ENCODE measurements around the gene SLC25A42.
"Not testable (repeated sequence)": the region's sequence is repeated elsewhere in the genome, so short reads cannot be mapped to it uniquely, and the experiment has no call there.

The SLC25A42 gene

DNA sequence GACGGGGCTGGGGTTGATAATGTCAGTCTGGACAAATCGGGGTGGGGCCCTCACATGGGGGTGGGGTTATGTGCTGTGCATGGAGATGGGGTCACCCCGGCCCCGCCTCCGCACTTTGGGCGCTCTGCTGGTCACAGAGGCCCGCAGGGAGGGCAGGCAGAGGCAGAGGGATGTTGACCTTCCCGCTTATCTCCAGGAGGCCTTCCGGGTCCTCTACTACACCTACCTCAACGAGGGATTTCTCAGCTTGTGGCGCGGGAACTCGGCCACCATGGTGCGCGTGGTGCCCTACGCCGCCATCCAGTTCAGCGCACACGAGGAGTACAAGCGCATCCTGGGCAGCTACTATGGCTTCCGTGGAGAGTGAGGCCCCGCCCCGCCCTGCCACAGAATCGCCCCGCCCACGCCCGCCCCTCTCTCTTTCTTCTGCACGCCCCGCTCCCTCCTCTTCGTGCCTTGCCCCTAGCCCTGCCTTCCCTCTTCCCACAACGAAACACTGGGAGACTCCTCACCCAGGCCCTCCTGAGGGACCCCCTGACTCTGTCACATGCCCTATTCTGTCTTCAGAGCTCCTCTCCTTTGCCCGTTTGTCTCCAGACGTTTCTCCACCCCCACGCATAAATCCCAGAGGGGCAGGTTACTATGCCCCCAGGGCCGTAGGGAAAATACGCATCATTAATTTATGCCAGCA is 41.7 kb downstream of the SLC25A42 start:
- peak; percentile 36 for DNase-seq (ENCODE audit: low spot score)

DNA sequence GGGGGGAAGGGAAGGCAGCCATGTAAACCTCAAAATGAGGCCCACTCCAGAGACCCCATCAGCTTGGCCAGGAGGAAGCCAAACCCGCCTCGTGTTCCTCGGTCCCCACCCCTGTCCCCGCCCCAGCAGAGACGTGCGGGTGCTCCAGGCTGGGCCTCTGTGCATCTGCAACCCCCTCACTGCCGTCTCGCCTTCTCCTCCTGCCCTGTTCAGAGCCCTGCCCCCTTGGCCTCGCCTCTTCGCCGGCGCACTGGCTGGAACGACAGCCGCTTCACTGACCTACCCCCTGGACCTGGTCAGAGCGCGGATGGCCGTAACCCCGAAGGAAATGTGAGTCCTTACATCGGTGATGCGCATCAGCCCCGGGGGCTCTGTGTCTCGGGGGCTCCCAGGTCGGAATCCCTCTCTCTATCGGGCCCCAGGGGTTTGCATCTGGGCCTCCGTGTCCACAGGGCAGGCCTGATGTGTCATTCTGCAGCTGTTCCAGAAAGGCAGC is 42.3 kb downstream of the SLC25A42 start:
- no peak for DNase-seq (ENCODE audit: low spot score)

DNA sequence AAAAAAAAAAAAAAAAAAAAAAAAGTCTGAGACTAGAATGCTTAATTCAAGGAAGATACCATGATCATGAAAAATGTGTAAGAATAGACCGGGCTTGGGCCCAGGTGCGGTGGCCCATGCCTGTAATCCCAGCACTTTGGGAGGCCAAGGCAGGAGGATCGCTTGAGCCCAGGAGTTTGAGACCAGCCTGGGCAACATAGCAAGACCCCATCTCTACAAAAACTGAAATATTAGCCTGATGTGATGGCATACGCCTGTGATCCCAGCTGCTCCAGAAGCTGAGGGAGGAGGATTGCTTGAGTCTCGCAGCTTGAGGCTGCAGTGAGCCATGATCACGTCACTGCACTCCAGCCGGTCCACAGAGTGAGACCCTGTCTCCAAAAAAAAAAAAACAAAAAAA is 43.1 kb downstream of the SLC25A42 start:
- not testable (repeated sequence) for DNase-seq (ENCODE audit: low spot score)

DNA sequence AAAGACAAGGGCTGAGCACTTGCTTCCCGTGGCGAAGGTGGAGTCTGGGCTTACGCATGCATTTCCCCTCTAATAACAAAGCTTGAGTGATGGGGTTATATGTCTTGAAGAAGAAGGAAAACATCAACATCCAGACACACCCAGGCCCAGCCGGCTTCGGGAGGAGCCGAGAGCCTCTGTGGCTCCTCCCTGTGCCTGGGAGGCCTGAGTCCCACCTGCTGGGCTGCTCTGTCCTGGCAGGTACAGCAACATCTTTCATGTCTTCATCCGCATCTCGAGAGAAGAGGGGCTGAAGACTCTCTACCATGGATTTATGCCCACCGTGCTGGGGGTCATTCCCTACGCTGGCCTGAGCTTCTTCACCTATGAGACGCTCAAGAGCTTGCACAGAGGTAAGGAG is 43.9 kb downstream of the SLC25A42 start:
- DNase-seq (ENCODE audit: low spot score), result no peak

DNA sequence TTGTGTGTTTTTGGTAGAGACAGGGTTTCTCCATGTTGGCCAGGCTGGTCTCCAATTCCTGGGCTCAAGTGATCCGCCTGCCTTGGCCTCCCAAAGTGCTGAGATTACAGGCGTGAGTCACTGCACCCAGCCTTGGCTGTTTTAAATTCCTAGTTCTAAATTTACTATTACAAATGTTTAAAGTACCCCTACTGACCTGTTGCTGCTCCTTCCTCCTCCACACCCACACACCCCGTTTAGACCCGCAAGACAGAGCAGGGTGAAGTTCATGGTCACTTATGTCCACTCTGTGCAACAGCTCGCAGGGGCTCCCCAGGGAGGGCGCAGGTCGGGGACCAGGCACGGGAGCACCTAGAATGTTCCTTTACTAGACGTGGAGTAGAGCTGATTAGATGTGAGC is 45.8 kb downstream of the SLC25A42 start:
- no peak for DNase-seq (ENCODE audit: low spot score)

DNA sequence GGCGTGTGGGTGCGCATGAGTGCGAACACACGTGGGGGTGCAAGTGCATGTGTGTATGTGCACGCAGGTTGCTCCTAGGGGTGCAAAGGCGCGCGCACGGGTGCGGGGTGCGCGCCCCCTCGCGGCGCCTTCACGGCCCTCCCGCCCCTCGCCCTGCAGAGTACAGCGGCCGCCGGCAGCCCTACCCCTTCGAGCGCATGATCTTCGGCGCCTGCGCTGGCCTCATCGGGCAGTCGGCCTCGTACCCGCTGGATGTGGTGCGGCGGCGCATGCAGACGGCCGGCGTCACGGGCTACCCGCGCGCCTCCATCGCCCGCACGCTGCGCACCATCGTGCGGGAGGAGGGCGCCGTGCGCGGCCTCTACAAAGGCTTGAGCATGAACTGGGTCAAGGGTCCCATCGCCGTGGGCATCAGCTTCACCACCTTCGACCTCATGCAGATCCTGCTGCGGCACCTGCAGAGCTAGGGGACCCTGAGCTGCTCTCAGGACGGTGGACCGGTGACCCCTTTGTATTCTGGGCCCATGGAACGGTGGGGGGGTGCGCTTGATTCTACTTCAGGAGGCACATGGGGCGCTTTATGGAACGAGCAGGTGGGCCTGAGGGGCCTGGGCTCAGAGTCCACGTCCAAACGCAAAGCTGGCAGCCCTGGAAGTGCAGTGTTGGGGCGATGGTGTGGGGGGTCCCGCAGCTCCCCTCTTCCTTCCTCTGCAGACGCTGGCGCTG is 46.8 kb downstream of the SLC25A42 start:
- DNase-seq (ENCODE audit: low spot score), result peak; percentile 47

DNA sequence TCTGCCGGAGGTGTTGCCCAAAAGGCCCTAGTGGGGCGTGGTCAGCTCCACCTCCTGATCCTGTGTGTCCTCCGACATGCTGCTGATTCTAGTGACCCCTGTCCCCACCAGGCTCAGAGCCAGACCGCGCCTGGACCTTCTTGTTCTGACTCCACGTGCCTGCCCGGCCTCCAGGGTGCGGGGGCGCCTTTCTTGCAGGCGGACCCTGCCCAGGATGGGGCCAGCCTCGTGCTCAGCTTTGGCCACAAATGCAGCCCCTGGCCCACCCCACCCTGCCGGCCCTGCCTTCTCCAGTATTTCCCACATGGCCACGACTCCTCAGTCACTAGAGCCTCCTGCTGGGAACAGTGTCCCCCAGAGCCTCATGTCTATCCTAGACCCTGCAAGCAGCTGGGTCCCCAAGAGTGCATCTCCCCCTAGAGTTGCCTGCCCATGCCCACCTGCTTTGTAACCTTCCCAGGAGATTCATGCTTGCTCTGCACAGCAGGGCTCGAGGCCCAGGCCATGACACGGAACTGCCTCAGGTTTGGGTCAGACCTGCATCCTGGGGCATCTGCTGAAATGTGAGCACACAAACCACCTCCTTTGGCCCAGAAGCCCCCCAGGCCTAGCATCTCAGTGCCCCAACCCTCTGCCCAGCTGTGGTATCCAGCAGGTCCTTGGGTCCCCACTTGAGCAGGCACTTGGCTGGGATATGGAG is 47.5 kb downstream of the SLC25A42 start:
- DNase-seq (ENCODE audit: low spot score), result no peak

DNA sequence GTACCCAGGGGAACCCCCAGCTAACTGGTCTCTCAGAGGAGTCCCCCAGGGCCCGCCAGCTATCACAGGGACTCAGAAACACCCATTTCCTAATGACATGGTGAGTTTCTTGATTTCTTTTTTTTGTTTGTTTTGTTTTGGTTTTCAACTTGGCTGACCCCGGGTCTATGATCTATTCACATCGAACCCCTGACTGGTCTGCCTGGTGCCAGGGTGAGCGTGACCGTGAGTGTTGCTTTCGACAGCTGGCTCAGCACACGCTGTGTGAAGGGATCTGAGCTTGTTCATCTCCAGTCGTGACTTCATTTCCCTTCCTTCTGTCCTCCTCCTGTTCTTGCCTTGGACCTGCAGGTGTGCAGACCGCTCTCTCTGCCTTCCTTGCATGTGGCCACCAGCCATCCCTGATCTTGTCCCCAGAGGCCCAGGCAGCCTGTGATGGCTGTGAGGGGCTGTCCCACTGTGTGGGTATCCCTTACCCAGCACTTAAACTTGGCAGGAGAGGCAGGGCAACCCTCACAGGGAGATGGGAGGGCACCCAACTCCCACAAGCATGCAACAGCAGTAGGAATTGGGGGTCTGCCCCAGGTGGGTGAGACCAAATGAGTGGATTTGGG is 48.3 kb downstream of the SLC25A42 start:
- no peak for DNase-seq (ENCODE audit: low spot score)

DNA sequence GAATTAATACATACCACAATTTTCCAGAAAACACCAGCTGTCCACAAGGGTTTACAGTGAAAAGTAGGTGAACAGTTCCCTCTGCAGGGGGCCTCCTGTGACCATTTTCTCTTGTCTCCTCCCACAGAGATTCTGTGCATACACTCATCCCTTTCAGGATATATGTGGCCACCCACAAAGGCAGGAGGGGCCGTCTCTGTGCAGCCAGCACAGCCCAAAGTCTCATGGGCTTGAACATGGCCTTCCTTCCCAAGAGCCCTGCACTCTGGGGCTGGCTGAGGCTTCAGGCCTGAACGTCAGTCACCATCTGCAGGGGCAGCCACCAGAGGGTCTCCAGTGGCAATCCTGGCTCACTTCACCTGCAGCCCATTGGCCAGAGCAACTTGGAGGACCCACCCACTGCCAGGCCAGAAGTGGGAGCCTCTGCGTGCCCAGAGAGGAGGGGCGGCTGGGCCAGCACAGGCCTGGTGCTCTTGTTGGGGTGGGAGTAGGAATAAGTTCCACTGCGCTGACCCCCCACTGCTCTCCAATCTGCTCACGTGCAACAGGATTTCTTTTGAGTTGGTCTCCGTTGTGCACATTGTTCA is 49.3 kb downstream of the SLC25A42 start:
- no peak for DNase-seq (ENCODE audit: low spot score)

DNA sequence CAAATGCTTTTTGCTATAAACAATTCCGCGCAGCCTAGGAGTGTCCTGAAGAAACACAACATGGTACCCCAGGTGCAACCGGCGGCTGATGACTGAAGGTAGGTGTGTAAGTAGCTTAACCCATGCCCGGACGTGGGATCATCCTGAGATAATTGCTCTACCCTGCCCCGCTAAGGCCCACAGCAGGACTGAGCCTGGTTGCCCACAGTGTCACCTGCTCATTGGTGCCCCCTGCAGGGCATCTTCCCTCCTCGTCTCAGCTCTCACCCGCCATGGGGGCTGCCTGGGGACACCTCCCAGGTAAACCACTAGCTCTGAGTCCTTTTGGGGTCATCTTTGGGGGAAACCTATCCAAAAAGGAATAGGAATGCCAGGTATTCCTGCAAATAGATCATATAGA is 52.2 kb downstream of the SLC25A42 start:
- DNase-seq (ENCODE audit: low spot score), result peak; percentile 64

DNA sequence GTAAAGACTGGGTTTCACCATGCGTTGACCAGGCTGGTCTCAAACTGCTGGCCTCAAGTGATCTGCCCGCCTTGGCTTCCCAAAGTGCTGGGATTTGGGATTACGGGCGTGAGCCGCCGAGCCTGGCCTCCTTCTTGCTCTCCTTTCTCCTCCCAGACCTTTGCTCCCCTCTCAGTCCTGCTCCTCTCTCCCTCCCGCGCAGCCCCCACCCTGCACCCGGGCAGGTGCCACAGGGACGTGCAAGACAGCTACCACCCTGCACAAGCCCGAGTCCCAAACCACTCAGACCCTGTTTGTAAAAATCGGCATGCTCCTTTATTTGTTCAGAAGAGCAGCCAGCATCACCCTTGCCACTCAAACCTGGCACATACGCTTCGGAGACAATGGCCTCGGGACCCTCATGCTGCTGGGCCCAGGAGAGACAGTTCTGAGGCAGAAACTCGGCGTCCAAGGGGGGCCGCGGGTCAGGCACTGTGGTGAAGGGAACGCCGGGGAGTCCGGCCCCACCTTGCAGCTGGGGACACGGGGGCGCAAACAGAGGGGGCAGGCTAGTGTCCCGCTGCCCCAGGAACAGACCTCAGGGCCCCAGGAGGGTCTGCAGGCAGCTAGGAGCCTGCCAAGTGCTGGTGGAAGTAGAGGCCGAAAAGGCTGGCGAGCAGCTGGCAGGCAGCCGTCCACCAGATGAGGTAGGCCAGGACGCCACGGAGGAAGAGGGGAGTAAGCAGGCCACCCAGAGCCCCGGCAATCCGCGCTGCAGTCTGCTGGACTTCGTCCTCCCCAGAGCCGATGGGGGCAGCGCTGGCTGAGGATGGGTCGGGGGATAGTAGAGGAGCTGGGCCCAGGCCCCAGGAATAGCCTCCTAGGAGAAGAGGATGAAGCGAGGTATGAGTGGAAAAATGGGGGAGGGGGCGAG is 55.8 kb downstream of the SLC25A42 start:
- DNase-seq (ENCODE audit: low spot score), result no peak

DNA sequence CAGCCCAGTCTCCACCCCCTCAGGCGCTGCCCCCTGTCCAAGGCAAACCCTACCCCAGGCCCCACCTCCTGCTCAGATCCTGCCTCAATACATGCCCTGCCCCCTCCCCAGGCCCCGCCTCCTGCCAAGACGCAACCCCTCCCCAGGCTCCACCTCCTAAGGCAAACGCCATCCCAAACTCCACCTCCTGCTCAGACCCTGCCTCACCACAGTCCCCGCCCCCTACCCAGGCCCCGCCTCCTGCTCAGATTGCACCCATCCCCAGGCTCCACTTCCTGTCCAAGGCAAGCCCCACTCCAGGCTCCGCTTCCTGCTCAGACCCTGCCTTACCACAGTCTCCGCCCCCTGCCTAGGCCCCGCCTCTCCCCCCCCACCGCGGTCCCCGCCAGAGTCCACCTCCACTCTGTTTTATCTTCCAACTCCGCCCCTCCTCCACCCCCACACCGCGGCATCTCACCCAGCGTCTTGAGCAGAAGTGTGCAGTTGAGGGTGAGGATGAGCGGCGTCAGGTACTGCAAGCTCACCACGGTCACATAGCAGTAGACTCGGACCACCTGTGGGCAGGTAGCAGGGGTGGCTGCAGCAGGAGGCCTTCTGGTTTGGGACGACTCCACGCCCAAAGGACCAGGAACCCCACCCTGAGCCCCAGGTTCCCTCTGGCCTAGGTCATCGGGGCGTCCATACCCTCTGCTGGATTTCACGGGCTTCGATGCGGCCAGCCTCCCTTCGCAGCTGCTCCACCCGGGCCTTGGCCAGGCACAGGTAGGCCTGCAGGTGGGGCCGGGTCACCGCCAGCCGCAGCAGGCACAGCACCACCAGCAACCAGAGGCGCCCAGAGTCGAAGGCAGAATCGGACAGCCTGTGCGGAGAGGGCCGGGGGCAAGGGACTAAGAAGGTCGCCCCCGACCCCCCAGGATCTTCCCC is 56.8 kb downstream of the SLC25A42 start:
- DNase-seq (ENCODE audit: low spot score), result peak; percentile 30

DNA sequence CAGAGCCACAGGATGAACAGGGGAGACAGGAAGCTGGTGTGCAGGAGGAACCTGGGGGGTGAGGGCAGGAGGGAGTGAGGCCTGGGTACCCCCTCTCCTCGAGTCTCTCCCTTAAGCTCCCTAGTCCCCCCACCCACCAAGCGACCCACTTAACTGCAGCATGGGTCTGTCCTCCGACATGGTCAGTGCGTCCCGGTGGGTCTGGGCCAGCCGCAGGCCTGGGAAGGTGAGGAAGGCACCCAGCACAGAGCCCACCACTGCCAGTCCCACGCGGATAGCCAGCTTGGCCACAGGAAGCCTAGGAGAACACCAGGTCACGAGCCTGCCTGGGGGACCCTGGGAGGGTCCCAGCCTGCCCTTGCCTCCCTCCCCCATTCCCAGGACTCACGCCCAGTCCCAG is 57.6 kb downstream of the SLC25A42 start:
- DNase-seq (ENCODE audit: low spot score), result no peak

DNA sequence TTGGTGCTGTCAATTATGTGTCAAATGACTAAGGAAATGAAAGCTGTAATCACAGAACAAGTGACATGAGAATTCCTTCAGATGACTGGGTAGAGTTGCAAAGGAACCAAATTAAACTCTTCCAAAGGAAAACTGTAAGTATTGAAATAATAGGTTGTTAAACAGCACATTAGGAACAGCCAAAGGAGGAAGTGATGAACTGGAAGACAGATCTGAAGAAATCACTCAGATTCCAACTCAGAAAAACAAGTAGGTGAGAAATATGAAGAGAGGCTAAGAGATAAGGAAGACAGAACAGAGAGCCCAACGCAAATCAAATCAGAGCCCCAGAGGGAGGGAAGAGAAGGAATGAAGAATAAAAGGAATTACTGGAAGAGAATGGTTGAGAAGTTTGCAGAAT is 59.1 kb downstream of the SLC25A42 start:
- DNase-seq (ENCODE audit: low spot score), result no peak

DNA sequence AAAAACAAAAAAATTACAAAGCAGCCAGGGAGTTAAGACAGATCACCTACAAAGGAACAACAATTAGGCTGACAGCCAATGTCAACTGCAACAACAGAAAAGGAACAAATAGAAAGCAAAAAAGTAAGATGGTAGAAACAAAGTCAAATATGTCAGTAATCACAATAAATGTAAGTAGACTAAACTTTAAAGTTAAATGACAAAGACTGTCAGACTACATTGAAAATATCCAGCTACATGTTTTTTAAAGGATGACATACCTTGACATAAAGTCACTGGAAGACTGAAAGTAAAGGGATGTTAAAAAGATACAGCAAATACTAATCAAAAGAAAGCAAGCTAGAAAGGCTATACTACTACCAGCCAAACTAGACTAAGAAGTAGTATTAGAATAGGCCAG is 59.6 kb downstream of the SLC25A42 start:
- DNase-seq (ENCODE audit: low spot score), result no peak

DNA sequence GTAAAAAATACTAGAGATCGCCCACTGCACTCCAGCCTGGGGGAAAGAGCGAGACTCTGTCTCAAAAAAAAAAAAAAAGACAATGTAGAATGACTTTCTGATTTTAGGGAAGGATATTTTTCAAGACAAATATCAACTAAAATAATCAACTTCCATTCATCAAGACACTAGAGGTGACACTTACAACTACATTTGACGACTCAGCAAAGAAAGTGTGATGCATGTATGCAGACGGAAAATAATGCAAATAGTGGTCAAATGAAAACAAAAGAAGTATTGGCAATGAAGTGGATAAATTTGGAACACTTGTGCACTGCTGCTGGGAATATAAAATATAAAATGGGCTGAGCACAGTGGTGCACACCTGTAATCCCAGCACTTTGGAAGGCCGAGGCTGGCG is 62.3 kb downstream of the SLC25A42 start:
- DNase-seq (ENCODE audit: low spot score), result no peak

DNA sequence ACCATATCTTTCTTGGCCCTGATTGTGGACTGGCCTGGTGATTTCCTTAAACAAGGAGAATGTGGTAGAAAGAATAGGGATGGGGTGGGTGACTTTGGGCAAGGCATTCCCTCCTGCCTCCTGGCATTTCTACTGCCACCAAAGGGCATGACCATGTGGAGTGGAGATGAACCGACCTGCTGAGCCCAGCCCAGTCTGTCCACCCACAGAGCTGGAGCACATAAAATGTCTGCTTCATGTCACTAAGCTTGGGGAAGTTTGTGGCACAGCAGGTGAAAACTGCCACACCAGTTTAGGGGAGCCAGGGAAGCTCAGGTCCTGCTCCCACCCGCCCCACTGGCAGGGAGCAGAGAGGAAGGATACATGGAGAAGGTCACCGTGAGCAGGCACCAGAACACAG is 68.2 kb downstream of the SLC25A42 start:
- no peak for DNase-seq (ENCODE audit: low spot score)

DNA sequence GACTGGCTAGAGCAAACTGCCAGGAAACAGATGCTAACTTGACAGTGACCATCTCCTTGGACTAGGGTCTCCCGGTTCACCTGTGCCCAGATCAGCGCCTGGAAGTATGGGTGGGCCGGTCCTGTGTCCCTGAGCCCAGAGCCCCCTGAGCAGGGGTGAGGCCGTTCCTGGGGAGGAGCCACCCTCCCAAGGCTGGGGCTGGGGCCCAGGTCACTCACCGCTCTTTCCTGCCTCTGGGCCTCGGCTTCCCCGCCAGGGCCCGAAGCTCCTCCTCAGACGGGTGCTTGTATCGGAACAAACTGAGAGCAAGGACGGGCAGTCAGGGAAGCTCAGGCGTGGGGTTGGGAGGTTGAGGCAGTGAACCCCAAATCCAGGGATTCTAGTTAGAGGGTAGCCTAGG is 69.1 kb downstream of the SLC25A42 start:
- no peak for DNase-seq (ENCODE audit: low spot score)

DNA sequence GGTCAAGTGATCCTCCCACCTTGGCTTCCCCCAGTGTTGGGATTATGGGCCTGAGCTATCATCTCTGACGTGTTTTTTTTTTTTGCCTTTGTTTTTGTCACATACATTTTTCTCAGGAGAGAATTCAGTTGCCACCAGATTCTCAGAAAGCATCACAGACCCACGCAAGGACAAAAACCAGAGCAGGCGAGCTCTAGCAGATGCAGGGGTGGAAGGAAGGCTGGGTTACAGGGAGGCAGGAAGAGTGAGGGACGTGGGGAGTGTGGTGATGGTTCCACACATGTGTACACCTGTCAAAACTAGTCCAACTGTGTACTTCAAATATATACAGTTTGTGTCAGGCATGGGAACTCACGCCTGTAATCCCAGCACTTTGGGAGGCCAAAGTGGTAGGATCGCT is 70.2 kb downstream of the SLC25A42 start:
- no peak for DNase-seq (ENCODE audit: low spot score)

DNA sequence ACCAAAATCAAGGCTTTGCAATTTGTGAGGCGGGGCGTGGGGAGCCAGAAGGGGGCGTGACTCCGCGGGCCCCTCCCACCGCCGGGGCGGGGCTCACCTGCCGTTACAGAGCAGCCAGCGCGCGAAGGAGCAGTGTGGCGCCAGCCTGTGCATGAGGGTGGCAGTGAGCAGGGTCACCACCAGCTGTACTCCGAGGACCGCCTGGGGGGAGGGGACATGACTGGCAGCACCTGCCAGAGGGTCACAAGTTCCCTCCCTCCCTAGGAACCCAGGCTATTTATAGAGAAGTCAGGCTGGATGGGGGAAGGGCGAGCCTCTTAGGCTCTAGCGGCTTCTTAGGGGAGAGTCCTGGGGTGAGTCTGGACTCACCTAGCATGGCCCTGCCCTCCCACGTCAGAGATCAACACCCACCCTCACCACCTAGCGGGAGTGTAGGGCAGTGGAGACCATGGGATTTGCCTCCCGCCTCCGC is 70.9 kb downstream of the SLC25A42 start:
- DNase-seq (ENCODE audit: low spot score), result peak; percentile 77
